ENCODE data around the gene TOGARAM1.

The TOGARAM1 gene

DNA sequence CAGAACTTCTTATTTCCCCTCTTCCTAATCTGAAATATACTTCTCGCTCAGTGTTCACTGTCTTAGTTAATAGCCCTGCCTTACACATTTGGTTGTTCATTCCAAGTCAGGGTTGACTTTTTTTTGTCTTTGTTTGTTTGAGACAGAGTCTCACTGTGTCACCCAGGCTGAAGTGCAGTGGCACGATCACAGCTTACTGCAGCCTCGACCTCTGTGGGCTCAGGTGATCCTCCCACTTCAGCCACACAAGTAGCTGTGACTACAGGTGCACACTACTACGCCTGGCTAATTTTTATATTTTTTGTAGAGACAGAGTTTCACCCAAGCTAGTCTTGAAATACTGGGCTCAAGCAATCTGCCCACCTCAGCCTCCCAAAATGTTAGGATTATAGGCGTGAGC lies 79.7 kb downstream of the TOGARAM1 start:
- Histone ChIP-seq H3K36me3 (ENCODE audit: insufficient read depth, low read length) (peaks cover 27% of the 10 kb centered on the region), H3K9me3 (ENCODE audit: low read length) (no peaks in the 10 kb centered on the region), H3K9ac (ENCODE audit: low read length) (no peak overlapping the region), H3K27me3 (ENCODE audit: control insufficient read depth in 1 of 2, insufficient read depth in 2 of 2, low read length in 2 of 2) (no peaks in the 10 kb centered on the region), H3K4me1 (ENCODE audit: insufficient read depth, low read length) (no peaks in the 10 kb centered on the region), H3K4me3 (ENCODE audit: low read depth in 1 of 2, low read length in 2 of 2) (no peak overlapping the region), H3K27ac (ENCODE audit: low read depth, low read length) (no peak overlapping the region)

GRCh38 chr14:45044638-45045037 lies 82.6 kb downstream of the TOGARAM1 start:
- Histone ChIP-seq H3K36me3 (ENCODE audit: insufficient read depth, low read length) (peaks cover 13% of the 10 kb centered on the region), H3K27ac (ENCODE audit: low read depth, low read length) (no peak overlapping the region), H3K4me1 (ENCODE audit: insufficient read depth, low read length) (no peaks in the 10 kb centered on the region), H3K9ac (ENCODE audit: low read length) (no peak overlapping the region), H3K4me3 (ENCODE audit: low read depth in 1 of 2, low read length in 2 of 2) (no peak overlapping the region), H3K9me3 (ENCODE audit: low read length) (no peaks in the 10 kb centered on the region), H3K27me3 (ENCODE audit: control insufficient read depth in 1 of 2, insufficient read depth in 2 of 2, low read length in 2 of 2) (no peaks in the 10 kb centered on the region)

GRCh38 chr14:45048385-45048784 lies 86.4 kb downstream of the TOGARAM1 start:
- no peaks in the 10 kb centered on the region for H3K27me3 ChIP-seq (ENCODE audit: control insufficient read depth in 1 of 2, insufficient read depth in 2 of 2, low read length in 2 of 2)
- H3K36me3 ChIP-seq (ENCODE audit: insufficient read depth, low read length) = peaks cover 11% of the 10 kb centered on the region
- no peaks in the 10 kb centered on the region for H3K9me3 ChIP-seq (ENCODE audit: low read length)
- H3K9ac ChIP-seq (ENCODE audit: low read length) = no peak overlapping the region
- no peaks in the 10 kb centered on the region for H3K4me1 ChIP-seq (ENCODE audit: insufficient read depth, low read length)
- no peak overlapping the region for H3K27ac ChIP-seq (ENCODE audit: low read depth, low read length)
- no peak overlapping the region for H3K4me3 ChIP-seq (ENCODE audit: low read depth in 1 of 2, low read length in 2 of 2)

DNA sequence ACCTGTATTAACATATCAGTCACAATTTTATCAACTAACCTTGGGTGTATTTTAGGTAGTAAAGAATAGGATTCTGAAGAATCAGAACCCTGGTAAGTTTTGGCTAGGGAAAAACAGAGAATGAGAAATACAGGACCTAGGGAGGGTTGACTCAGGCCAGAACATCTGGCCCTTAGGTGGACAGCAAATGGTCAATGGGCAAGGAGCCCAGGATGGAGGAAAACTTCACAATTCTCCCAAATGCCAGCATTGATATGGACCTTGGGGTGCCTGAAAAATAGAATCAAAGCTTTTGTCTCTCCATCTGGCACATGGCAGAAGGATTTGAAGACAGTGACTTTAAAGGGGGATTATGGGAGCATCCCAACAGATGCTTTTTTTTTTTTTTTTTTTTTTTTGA lies 89.2 kb downstream of the TOGARAM1 start:
- Histone ChIP-seq H3K36me3 (ENCODE audit: insufficient read depth, low read length) (peaks cover 16% of the 10 kb centered on the region), H3K4me3 (ENCODE audit: low read depth in 1 of 2, low read length in 2 of 2) (no peak overlapping the region), H3K9me3 (ENCODE audit: low read length) (no peaks in the 10 kb centered on the region), H3K27ac (ENCODE audit: low read depth, low read length) (no peak overlapping the region), H3K9ac (ENCODE audit: low read length) (no peak overlapping the region), H3K27me3 (ENCODE audit: control insufficient read depth in 1 of 2, insufficient read depth in 2 of 2, low read length in 2 of 2) (no peaks in the 10 kb centered on the region), H3K4me1 (ENCODE audit: insufficient read depth, low read length) (no peaks in the 10 kb centered on the region)

DNA sequence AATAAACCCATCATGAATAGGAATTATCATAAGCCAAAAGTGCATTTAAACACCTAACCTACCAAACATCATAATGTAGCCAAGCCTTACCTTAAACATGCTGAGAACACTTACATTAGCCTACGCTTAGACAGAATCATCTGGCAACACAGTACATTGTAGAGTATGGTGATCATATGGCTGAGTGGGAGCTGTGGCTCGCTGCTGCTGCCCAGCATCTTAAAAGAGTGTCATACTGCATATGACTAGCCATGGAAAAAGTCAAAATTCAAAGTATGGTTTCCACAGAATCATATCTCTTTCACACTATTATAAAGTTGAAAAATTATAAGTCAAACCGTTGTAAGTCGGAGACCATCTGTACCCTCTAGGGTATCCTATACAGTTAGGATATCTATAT lies 89.9 kb downstream of the TOGARAM1 start:
- Histone ChIP-seq H3K36me3 (ENCODE audit: insufficient read depth, low read length) (peaks cover 9% of the 10 kb centered on the region), H3K9ac (ENCODE audit: low read length) (no peak overlapping the region), H3K4me3 (ENCODE audit: low read depth in 1 of 2, low read length in 2 of 2) (no peak overlapping the region), H3K4me1 (ENCODE audit: insufficient read depth, low read length) (no peaks in the 10 kb centered on the region), H3K27ac (ENCODE audit: low read depth, low read length) (no peak overlapping the region), H3K9me3 (ENCODE audit: low read length) (no peaks in the 10 kb centered on the region), H3K27me3 (ENCODE audit: control insufficient read depth in 1 of 2, insufficient read depth in 2 of 2, low read length in 2 of 2) (no peaks in the 10 kb centered on the region)

GRCh38 chr14:45057349-45057748 lies 95.4 kb downstream of the TOGARAM1 start:
- no peaks in the 10 kb centered on the region for H3K27me3 ChIP-seq (ENCODE audit: control insufficient read depth in 1 of 2, insufficient read depth in 2 of 2, low read length in 2 of 2)
- no peaks in the 10 kb centered on the region for H3K4me1 ChIP-seq (ENCODE audit: insufficient read depth, low read length)
- no peak overlapping the region for H3K4me3 ChIP-seq (ENCODE audit: low read depth in 1 of 2, low read length in 2 of 2)
- peaks cover 9% of the 10 kb centered on the region for H3K36me3 ChIP-seq (ENCODE audit: insufficient read depth, low read length)
- no peak overlapping the region for H3K9ac ChIP-seq (ENCODE audit: low read length)
- no peak overlapping the region for H3K27ac ChIP-seq (ENCODE audit: low read depth, low read length)
- H3K9me3 ChIP-seq (ENCODE audit: low read length) = no peaks in the 10 kb centered on the region

GRCh38 chr14:45057881-45058364 lies 95.9 kb downstream of the TOGARAM1 start:
- Histone ChIP-seq H3K36me3 (ENCODE audit: insufficient read depth, low read length) (peaks cover 9% of the 10 kb centered on the region), H3K27ac (ENCODE audit: low read depth, low read length) (no peak overlapping the region), H3K27me3 (ENCODE audit: control insufficient read depth in 1 of 2, insufficient read depth in 2 of 2, low read length in 2 of 2) (no peaks in the 10 kb centered on the region), H3K4me3 (ENCODE audit: low read depth in 1 of 2, low read length in 2 of 2) (no peak overlapping the region), H3K9me3 (ENCODE audit: low read length) (no peaks in the 10 kb centered on the region), H3K9ac (ENCODE audit: low read length) (no peak overlapping the region), H3K4me1 (ENCODE audit: insufficient read depth, low read length) (no peaks in the 10 kb centered on the region)

DNA sequence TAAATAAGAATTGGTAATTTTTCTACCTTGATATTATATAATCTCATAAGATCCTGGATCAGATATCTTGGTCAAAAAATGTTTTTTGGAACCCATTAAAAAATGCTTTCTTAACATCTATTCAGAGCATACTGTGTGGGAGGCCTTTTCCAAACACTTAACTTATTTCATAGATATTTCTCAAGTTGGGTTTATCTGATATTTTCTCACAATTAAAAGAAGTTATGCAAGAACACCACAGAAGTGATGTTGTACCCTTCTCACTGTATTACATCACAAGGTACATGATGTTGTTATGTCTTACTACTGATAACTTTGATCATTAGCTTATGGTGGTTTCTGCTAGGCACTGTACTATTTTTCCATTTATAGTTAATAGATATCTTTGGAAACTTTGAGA lies 98.6 kb downstream of the TOGARAM1 start:
- no peaks in the 10 kb centered on the region for H3K9me3 ChIP-seq (ENCODE audit: low read length)
- H3K27me3 ChIP-seq (ENCODE audit: control insufficient read depth in 1 of 2, insufficient read depth in 2 of 2, low read length in 2 of 2) = no peaks in the 10 kb centered on the region
- no peak overlapping the region for H3K27ac ChIP-seq (ENCODE audit: low read depth, low read length)
- no peak overlapping the region for H3K9ac ChIP-seq (ENCODE audit: low read length)
- no peaks in the 10 kb centered on the region for H3K36me3 ChIP-seq (ENCODE audit: insufficient read depth, low read length)
- H3K4me1 ChIP-seq (ENCODE audit: insufficient read depth, low read length) = no peaks in the 10 kb centered on the region
- no peak overlapping the region for H3K4me3 ChIP-seq (ENCODE audit: low read depth in 1 of 2, low read length in 2 of 2)

DNA sequence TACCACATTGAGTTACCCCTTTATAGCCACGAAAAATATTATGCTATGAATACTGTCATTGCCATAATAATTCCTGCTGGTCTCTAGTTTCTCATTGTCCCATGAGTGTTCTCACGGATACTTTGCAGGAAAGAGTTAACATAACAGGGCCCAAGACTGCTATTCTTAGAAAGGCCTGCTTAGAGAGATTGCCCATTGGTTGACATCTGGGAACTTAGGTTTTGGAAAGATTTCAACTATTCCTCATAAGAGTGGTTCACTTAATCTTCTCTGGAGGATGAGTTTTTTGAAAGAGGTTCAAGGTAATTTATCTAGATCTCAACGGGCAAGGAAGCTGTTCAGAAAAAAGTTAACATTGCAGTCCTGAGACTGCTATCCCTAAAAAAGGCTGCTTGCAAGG lies 103.5 kb downstream of the TOGARAM1 start:
- no peak overlapping the region for H3K27ac ChIP-seq (ENCODE audit: low read depth, low read length)
- H3K36me3 ChIP-seq (ENCODE audit: insufficient read depth, low read length) = no peaks in the 10 kb centered on the region
- H3K9ac ChIP-seq (ENCODE audit: low read length) = no peak overlapping the region
- H3K4me1 ChIP-seq (ENCODE audit: insufficient read depth, low read length) = no peaks in the 10 kb centered on the region
- no peaks in the 10 kb centered on the region for H3K27me3 ChIP-seq (ENCODE audit: control insufficient read depth in 1 of 2, insufficient read depth in 2 of 2, low read length in 2 of 2)
- no peaks in the 10 kb centered on the region for H3K9me3 ChIP-seq (ENCODE audit: low read length)
- no peak overlapping the region for H3K4me3 ChIP-seq (ENCODE audit: low read depth in 1 of 2, low read length in 2 of 2)

DNA sequence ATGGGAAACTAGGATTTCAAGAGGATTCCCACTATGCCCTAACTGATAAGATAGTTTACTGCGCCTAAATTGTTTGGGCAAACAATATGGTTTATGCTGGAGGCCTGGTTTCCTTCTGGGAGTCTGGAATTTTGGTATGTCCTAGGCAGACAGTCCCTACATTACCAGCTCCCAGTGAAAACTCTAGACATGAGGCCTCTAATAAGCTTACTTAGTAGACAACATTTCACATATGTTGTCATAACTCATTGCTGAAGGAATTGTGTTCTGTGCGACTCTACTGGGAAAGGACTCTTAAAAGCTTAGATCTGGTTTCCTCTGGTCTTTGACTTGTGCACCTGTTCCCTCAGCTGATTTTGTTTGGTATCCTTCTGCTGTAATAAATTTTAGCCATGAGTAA lies 104.0 kb downstream of the TOGARAM1 start:
- H3K36me3 ChIP-seq (ENCODE audit: insufficient read depth, low read length) = no peaks in the 10 kb centered on the region
- no peaks in the 10 kb centered on the region for H3K27me3 ChIP-seq (ENCODE audit: control insufficient read depth in 1 of 2, insufficient read depth in 2 of 2, low read length in 2 of 2)
- no peaks in the 10 kb centered on the region for H3K4me1 ChIP-seq (ENCODE audit: insufficient read depth, low read length)
- H3K9me3 ChIP-seq (ENCODE audit: low read length) = no peaks in the 10 kb centered on the region
- no peak overlapping the region for H3K9ac ChIP-seq (ENCODE audit: low read length)
- H3K4me3 ChIP-seq (ENCODE audit: low read depth in 1 of 2, low read length in 2 of 2) = no peak overlapping the region
- H3K27ac ChIP-seq (ENCODE audit: low read depth, low read length) = no peak overlapping the region

DNA sequence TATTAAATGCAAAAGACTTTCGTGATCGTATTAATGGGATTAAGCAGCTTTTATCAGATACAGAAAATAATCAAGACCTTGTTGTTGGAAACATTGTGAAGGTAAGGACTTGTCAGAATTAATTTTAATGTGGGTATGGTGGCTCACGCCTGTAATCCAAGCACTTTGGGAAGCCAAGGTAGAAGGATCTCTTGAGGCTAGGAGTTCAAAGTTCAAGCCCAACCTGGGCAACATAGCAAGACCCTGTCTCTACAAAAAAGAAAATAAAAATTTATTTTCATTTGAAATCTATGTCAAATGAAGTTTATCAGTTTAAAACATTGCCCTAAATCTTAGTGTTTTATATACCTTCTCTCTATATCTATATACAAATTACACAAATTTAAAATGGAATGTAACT lies 104.7 kb downstream of the TOGARAM1 start:
- H3K9me3 ChIP-seq (ENCODE audit: low read length) = no peaks in the 10 kb centered on the region
- no peak overlapping the region for H3K27ac ChIP-seq (ENCODE audit: low read depth, low read length)
- H3K36me3 ChIP-seq (ENCODE audit: insufficient read depth, low read length) = no peaks in the 10 kb centered on the region
- no peaks in the 10 kb centered on the region for H3K27me3 ChIP-seq (ENCODE audit: control insufficient read depth in 1 of 2, insufficient read depth in 2 of 2, low read length in 2 of 2)
- no peak overlapping the region for H3K4me3 ChIP-seq (ENCODE audit: low read depth in 1 of 2, low read length in 2 of 2)
- H3K4me1 ChIP-seq (ENCODE audit: insufficient read depth, low read length) = no peaks in the 10 kb centered on the region
- H3K9ac ChIP-seq (ENCODE audit: low read length) = no peak overlapping the region

DNA sequence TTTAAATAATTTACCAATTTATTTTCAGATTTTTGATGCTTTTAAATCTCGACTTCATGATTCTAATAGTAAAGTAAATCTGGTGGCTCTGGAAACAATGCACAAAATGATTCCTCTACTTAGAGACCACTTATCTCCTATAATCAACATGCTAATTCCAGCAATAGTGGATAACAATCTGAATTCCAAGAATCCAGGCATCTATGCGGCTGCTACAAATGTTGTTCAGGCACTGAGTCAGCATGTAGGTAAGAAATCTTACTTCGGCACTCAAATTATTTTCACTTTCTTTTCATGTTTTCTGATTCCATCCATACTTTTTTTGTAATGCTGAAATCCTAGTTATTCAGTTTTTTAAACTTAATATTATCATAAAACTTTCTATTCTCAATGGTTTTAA lies 106.4 kb downstream of the TOGARAM1 start:
- Histone ChIP-seq H3K27ac (ENCODE audit: low read depth, low read length) (no peak overlapping the region), H3K9me3 (ENCODE audit: low read length) (no peaks in the 10 kb centered on the region), H3K4me1 (ENCODE audit: insufficient read depth, low read length) (no peaks in the 10 kb centered on the region), H3K36me3 (ENCODE audit: insufficient read depth, low read length) (no peaks in the 10 kb centered on the region), H3K27me3 (ENCODE audit: control insufficient read depth in 1 of 2, insufficient read depth in 2 of 2, low read length in 2 of 2) (no peaks in the 10 kb centered on the region), H3K9ac (ENCODE audit: low read length) (no peak overlapping the region), H3K4me3 (ENCODE audit: low read depth in 1 of 2, low read length in 2 of 2) (no peak overlapping the region)
